WTC11 (cell line): ENCODE measurements around the gene ZNF609. TPM values are rescaled to one million over a fixed set of nuclear protein-coding genes. Genes with fewer than 3 reads are reported as not detected.
A peak's percentile ranks its signal among the peaks of the same experiment; 100 is the strongest.

Experiments
- ATAC-seq: fragments of 200-7000 bp; cut with Tn5 transposase; 2 replicates; pipeline ENCODE4 v1.10.0; 2021; ENCODE audit warnings: mild to moderate bottlenecking, moderate library complexity
- CTCF ChIA-PET: fragments of 300-600 bp; sonication (Branson Sonifier 250); formaldehyde crosslinking; loops from one replicate; lab custom pipeline; 2021; ENCODE audit warnings: antibody characterized with exemption; lab: Charles Lee
- POLR2A ChIA-PET: fragments of 350-600 bp; sonication (Branson Sonifier 250); formaldehyde crosslinking; loops from one replicate; lab custom pipeline; 2021; ENCODE audit warnings: antibody characterized with exemption; lab: Charles Lee
- DNase-seq: peaks from one replicate; pipeline ENCODE4 v3.0.0; 2021; ENCODE audit warnings: low spot score
- H3K27ac Mint-ChIP-seq: 2 replicates; pipeline ENCODE4 v1.8.0; 2021; ENCODE audit warnings: mixed read lengths
- H3K27me3 Mint-ChIP-seq: 2 replicates; pipeline ENCODE4 v1.8.0; 2021; ENCODE audit warnings: low read depth, mild to moderate bottlenecking, moderate library complexity, mixed read lengths
- H3K36me3 Mint-ChIP-seq: 2 replicates; pipeline ENCODE4 v1.8.0; 2021; ENCODE audit warnings: mixed read lengths
- H3K4me1 Mint-ChIP-seq: 2 replicates; pipeline ENCODE4 v1.8.0; 2022; ENCODE audit warnings: mixed read lengths
- H3K4me3 Mint-ChIP-seq: 2 replicates; pipeline ENCODE4 v1.8.0; 2021; ENCODE audit warnings: mild to moderate bottlenecking, moderate library complexity, mixed read lengths
- H3K9me3 Mint-ChIP-seq: 2 replicates; pipeline ENCODE4 v1.8.0; 2021; ENCODE audit warnings: mixed read lengths
- ATF1 ChIP-seq: sonication (generic); formaldehyde crosslinking; IDR thresholded peaks from 2 replicates; pipeline ENCODE4 v1.8.1; 2023; ENCODE audit warnings: mild to moderate bottlenecking, moderate library complexity, missing genetic modification reagents
- ATF6 ChIP-seq: sonication (generic); formaldehyde crosslinking; IDR thresholded peaks from 2 replicates; pipeline ENCODE4 v1.8.1; 2023; ENCODE audit warnings: mild to moderate bottlenecking, missing genetic modification reagents
- CBFB ChIP-seq: sonication (generic); formaldehyde crosslinking; IDR thresholded peaks from 2 replicates; pipeline ENCODE4 v1.8.1; 2022; ENCODE audit warnings: mild to moderate bottlenecking, low read depth, missing genetic modification reagents
- CREM ChIP-seq: sonication (generic); formaldehyde crosslinking; IDR thresholded peaks from 2 replicates; pipeline ENCODE4 v1.8.1; 2022; ENCODE audit warnings: mild to moderate bottlenecking, missing genetic modification reagents, moderate library complexity
- ELF4 ChIP-seq: sonication (generic); formaldehyde crosslinking; IDR thresholded peaks from 2 replicates; pipeline ENCODE4 v1.8.1; 2022; ENCODE audit warnings: low read depth, mild to moderate bottlenecking, moderate library complexity, missing genetic modification reagents
- GRHL2 ChIP-seq: fragments of 250-450 bp; sonication (Bioruptor Pico); IDR thresholded peaks from 2 replicates; pipeline ENCODE4 v1.8.0; 2022; ENCODE audit warnings: mild to moderate bottlenecking, moderate library complexity; ENCODE audit not compliant: insufficient replicate concordance, severe bottlenecking
- KAT7 ChIP-seq: sonication (generic); formaldehyde crosslinking; IDR thresholded peaks from 2 replicates; pipeline ENCODE4 v1.8.1; 2023; ENCODE audit warnings: missing genetic modification reagents, mild to moderate bottlenecking, borderline replicate concordance
- RELA ChIP-seq: sonication (generic); formaldehyde crosslinking; IDR thresholded peaks from 2 replicates; pipeline ENCODE4 v1.8.1; 2022; ENCODE audit warnings: missing genetic modification reagents, mild to moderate bottlenecking, borderline replicate concordance
- SOX15 ChIP-seq: fragments of 250-450 bp; sonication (Bioruptor Pico); IDR thresholded peaks from 2 replicates; pipeline ENCODE4 v1.9.0; 2021; ENCODE audit warnings: mild to moderate bottlenecking
- ZBTB21 ChIP-seq: sonication (generic); formaldehyde crosslinking; IDR thresholded peaks from 2 replicates; pipeline ENCODE4 v1.8.1; 2023; ENCODE audit warnings: mild to moderate bottlenecking, missing genetic modification reagents, borderline replicate concordance
- ZMAT4 ChIP-seq: fragments of 250-450 bp; sonication (Bioruptor Pico); IDR thresholded peaks from 2 replicates; pipeline ENCODE4 v1.9.0; 2021; ENCODE audit warnings: mild to moderate bottlenecking
- ZNF317 ChIP-seq: sonication (generic); formaldehyde crosslinking; IDR thresholded peaks from 2 replicates; pipeline ENCODE4 v1.8.1; 2023; ENCODE audit warnings: low read depth, mild to moderate bottlenecking, moderate library complexity, missing genetic modification reagents, borderline replicate concordance
- ZNF423 ChIP-seq: fragments of 250-450 bp; sonication (Bioruptor Pico); IDR thresholded peaks from 2 replicates; pipeline ENCODE4 v2.1.2; 2022; ENCODE audit warnings: mild to moderate bottlenecking, moderate library complexity
- total RNA-seq: library from RNA; stranded (reverse); gene quantifications from 3 replicates; pipeline ENCODE4 v1.2.3, GENCODE V29; 2021
- TF ChIP-seq, protein P1 (sequence below): sonication (generic); formaldehyde crosslinking; IDR thresholded peaks from 2 replicates; pipeline ENCODE4 v1.8.0; 2023; ENCODE audit warnings: mild to moderate bottlenecking, missing genetic modification reagents
- TF ChIP-seq, protein P2 (sequence below): sonication (generic); formaldehyde crosslinking; IDR thresholded peaks from 2 replicates; pipeline ENCODE4 v1.8.0; 2023; ENCODE audit warnings: missing genetic modification reagents
- TF ChIP-seq, protein P3 (sequence below): sonication (generic); formaldehyde crosslinking; IDR thresholded peaks from 2 replicates; pipeline ENCODE4 v1.8.1; 2023; ENCODE audit warnings: mild to moderate bottlenecking, moderate library complexity, missing genetic modification reagents

Gene ZNF609
- total RNA-seq, 1 experiment from 2014 or later = 47.4 TPM

- Mint-ChIP-seq H3K27ac (peak overlapping the region; percentile 98), H3K9me3 (peaks cover 13% of the 10 kb centered on the region), H3K4me3 (no peak overlapping the region), H3K36me3 (peaks cover 18% of the 10 kb centered on the region), H3K4me1 (peaks cover 50% of the 10 kb centered on the region), H3K27me3 (no peaks in the 10 kb centered on the region)
- no peak for ATAC-seq
- ChIA-PET POLR2A (interaction anchor here (0.5 to 2.6 kb wide), 4 partner anchors 9 to 35 kb away, joined by 3 to 7 read pairs (median 4); no protein-coding TSS in a partner anchor), CTCF (interaction anchor here (0.5 to 3.6 kb wide), 5 partner anchors 16 to 176 kb away, joined by 3 to 24 read pairs (median 3); partner anchors contain the start of gene ZNF609)
- no peak for TF ChIP-seq ZMAT4 (CRISPR knock-in tag)
- TF ChIP-seq CREM = no peak
- no peak for TF ChIP-seq SOX15 (CRISPR knock-in tag)
- no peak for TF ChIP-seq KAT7 (CRISPR knock-in tag)
- TF ChIP-seq, protein P1, sequence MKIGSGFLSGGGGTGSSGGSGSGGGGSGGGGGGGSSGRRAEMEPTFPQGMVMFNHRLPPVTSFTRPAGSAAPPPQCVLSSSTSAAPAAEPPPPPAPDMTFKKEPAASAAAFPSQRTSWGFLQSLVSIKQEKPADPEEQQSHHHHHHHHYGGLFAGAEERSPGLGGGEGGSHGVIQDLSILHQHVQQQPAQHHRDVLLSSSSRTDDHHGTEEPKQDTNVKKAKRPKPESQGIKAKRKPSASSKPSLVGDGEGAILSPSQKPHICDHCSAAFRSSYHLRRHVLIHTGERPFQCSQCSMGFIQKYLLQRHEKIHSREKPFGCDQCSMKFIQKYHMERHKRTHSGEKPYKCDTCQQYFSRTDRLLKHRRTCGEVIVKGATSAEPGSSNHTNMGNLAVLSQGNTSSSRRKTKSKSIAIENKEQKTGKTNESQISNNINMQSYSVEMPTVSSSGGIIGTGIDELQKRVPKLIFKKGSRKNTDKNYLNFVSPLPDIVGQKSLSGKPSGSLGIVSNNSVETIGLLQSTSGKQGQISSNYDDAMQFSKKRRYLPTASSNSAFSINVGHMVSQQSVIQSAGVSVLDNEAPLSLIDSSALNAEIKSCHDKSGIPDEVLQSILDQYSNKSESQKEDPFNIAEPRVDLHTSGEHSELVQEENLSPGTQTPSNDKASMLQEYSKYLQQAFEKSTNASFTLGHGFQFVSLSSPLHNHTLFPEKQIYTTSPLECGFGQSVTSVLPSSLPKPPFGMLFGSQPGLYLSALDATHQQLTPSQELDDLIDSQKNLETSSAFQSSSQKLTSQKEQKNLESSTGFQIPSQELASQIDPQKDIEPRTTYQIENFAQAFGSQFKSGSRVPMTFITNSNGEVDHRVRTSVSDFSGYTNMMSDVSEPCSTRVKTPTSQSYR = no peak
- TF ChIP-seq ZNF423 (CRISPR knock-in tag) = no peak
- TF ChIP-seq, protein P2, sequence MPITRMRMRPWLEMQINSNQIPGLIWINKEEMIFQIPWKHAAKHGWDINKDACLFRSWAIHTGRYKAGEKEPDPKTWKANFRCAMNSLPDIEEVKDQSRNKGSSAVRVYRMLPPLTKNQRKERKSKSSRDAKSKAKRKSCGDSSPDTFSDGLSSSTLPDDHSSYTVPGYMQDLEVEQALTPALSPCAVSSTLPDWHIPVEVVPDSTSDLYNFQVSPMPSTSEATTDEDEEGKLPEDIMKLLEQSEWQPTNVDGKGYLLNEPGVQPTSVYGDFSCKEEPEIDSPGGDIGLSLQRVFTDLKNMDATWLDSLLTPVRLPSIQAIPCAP (CRISPR knock-in tag) = no peak
- TF ChIP-seq ZNF317 = no peak
- no peak for TF ChIP-seq ATF1
- no peak for TF ChIP-seq GRHL2 (CRISPR knock-in tag)
- DNase-seq = no peak
Observed at GRCh38 chr15:64635499-64636495, 175.4 kb downstream of the ZNF609 start.

DNA sequence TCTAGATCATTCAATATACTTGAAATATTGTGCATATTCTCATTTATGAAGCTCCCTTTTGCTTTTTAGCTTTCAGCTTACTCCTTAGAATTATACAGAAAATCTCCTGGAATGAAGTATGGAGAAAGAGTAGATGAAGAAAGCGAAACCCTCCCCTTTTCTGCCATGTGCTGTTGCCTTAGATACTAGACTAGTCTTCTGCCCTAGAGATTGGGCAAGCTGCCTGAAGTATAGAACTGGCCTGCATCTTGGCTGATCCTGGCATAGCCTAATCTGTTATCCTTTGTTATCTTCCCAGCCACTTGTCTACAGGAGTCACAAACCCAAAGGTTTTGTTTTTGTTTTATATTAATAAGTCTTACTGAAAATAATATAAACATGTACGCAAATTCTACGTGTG is 176.2 kb downstream of the ZNF609 start:
- Mint-ChIP-seq H3K4me1 (peaks cover 48% of the 10 kb centered on the region), H3K27me3 (no peaks in the 10 kb centered on the region), H3K9me3 (peaks cover 13% of the 10 kb centered on the region), H3K4me3 (no peak overlapping the region), H3K27ac (peak overlapping the region; percentile 98; the same call in 1 of the 2 replicates), H3K36me3 (peaks cover 18% of the 10 kb centered on the region)
- DNase-seq = no peak
- ChIA-PET POLR2A (interaction anchor here (0.5 kb wide), 1 partner anchor 34 kb away, joined by 4 read pairs; no protein-coding TSS in a partner anchor), CTCF (interaction anchor here (0.5 kb wide), 1 partner anchor 167 kb away, joined by 3 read pairs; no protein-coding TSS in a partner anchor)
- no peak for ATAC-seq
- TF ChIP-seq ELF4 (CRISPR knock-in tag) (no peak), ZMAT4 (CRISPR knock-in tag) (no peak), KAT7 (CRISPR knock-in tag) (no peak), ATF1 (no peak), CBFB (CRISPR knock-in tag) (no peak), RELA (CRISPR knock-in tag) (no peak), ZBTB21 (CRISPR knock-in tag) (no peak), ATF6 (CRISPR knock-in tag) (no peak)
- TF ChIP-seq, protein P3, sequence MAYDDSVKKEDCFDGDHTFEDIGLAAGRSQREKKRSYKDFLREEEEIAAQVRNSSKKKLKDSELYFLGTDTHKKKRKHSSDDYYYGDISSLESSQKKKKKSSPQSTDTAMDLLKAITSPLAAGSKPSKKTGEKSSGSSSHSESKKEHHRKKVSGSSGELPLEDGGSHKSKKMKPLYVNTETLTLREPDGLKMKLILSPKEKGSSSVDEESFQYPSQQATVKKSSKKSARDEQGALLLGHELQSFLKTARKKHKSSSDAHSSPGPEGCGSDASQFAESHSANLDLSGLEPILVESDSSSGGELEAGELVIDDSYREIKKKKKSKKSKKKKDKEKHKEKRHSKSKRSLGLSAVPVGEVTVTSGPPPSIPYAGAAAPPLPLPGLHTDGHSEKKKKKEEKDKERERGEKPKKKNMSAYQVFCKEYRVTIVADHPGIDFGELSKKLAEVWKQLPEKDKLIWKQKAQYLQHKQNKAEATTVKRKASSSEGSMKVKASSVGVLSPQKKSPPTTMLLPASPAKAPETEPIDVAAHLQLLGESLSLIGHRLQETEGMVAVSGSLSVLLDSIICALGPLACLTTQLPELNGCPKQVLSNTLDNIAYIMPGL (CRISPR knock-in tag) = no peak
